AG20443 (cell line): ENCODE measurements around the gene ZNF654.
A peak's percentile ranks its signal among the peaks of the same experiment; 100 is the strongest.
"Not testable (repeated sequence)": the region's sequence is repeated elsewhere in the genome, so short reads cannot be mapped to it uniquely, and the experiment has no call there.

Experiments used
- DNase-seq: peaks from one replicate; pipeline ENCODE4 v3.0.0; 2012; ENCODE audit warnings: low spot score, mixed read lengths

The ZNF654 gene

GRCh38 chr3:88058581-88059379 is at the start of gene ZNF654, which contains the start of gene CGGBP1:
ZNF654 (plus strand) TSS chr3:88059255; CDS start chr3:88059320, 65 bp downstream.
CGGBP1 (minus strand) TSS chr3:88059005; CDS start chr3:88055976, 3,029 bp downstream.
- peak; percentile 97 for DNase-seq

- no peak for DNase-seq
Measured at GRCh38 chr3:88010810-88011209, 48.2 kb upstream of the ZNF654 start.

DNA sequence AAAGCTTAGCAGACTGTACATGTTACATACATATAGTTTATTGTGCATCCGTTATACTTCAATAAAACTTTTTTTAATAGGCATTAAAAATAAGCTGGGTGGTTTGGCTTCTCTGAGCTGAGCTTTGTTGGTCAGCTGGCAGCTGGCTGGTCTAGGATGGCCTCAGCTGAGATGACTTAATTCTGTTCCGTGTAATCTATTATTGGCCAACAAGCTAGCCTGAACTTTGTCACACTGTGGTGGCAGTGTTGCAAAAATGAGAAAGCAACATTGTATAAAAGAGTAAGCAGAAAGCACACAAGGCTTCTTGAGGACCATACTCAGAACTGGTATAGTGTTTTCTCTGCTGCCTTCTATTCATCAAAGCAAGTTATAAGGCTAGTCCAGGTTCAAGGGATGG is 45.5 kb upstream of the ZNF654 start:
- DNase-seq = no peak

DNA sequence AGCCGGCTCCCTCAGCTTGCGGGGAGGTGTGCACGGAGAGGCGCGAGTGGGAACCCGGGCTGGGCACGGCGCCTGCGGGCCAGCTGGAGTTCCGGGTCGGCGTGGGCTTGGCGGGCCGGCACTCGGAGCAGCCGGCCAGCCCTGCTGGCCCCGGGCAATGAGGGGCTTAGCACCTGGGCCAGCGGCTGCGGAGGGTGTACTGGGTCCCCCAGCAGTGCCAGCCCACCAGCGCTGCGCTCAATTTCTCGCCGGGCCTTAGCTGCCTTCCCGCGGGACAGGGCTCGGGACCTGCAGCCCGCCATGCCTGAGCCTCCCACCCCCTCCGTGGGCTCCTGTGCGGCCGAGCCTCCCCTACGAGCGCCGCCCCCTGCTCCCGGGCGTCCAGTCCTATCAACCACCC is 43.4 kb upstream of the ZNF654 start:
- not testable (repeated sequence) for DNase-seq

GRCh38 chr3:88019024-88019423 is 40.0 kb upstream of the ZNF654 start:
- no peak for DNase-seq

DNA sequence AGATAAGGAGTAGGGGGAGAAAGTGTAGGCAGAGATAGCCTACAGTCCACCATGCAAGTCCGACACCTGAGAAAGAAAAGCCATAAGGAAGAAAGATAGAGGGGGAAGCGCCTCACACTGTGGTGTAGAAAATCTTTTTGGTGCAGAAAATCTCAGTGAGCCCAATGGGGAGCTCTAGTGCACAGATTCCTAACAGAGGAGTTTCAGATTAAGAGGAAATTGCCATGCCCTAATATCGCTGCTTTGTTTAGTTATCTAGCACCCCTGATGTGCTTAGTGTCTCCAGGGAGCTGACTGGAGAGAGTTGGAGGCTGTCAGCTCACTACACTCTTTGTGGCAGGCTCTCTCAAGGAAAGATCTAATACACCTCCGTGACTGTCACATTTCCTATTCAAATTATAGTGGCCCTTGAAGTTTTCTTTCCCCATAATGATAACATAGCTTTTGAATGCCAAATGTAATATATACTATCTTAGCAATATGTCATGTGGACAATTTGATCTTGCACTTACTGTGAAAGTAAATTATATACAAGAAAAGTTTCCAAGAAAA is 34.0 kb upstream of the ZNF654 start:
- no peak for DNase-seq

DNA sequence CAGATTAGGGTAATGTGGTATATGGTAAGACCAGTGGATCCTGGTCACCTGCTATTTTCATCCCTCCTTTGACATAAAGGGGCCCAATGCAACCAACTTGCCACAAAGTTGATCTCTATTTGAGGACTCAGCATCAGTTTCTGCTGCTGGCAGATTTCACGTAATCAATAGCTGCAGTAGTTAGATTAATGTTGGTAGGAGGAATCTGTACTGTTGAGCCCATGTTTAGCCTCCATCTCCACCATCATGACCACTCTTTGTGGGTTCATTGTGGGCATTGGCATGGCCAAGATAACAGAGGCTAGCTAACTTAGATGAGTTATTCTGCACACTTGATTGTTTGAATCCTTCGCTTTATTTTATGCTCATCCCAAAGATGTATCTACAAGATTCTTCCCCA is 30.2 kb upstream of the ZNF654 start:
- no peak for DNase-seq

- no peak for DNase-seq
Measured at GRCh38 chr3:88030210-88030609, 28.8 kb upstream of the ZNF654 start.

DNA sequence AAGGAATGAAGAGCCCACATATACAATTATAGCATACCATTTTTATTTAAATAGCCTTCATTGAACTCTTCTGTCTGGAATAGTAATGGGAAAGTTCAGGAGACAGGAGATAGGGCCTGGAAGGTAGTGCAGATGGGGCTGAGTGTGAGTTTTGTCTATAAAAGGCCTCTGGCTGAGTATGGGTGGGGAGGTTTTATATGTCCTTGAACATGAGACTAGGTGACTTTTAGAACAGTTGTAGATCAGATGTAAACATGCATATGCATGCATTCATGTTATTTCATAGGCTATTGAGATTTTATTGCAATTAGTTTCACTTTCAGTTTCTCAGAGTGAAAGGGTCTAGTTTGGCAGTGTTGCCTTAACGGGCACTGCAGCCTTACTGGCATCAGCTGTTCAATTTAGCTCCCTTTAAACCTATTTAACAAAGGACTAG is 27.4 kb upstream of the ZNF654 start:
- DNase-seq = peak; percentile 39

- DNase-seq = no peak
Measured at GRCh38 chr3:88032245-88032644, 26.8 kb upstream of the ZNF654 start.

- no peak for DNase-seq
Measured at GRCh38 chr3:88033079-88033478, 26.0 kb upstream of the ZNF654 start.

- DNase-seq = no peak
Measured at GRCh38 chr3:88033808-88034207, 25.2 kb upstream of the ZNF654 start.

DNA sequence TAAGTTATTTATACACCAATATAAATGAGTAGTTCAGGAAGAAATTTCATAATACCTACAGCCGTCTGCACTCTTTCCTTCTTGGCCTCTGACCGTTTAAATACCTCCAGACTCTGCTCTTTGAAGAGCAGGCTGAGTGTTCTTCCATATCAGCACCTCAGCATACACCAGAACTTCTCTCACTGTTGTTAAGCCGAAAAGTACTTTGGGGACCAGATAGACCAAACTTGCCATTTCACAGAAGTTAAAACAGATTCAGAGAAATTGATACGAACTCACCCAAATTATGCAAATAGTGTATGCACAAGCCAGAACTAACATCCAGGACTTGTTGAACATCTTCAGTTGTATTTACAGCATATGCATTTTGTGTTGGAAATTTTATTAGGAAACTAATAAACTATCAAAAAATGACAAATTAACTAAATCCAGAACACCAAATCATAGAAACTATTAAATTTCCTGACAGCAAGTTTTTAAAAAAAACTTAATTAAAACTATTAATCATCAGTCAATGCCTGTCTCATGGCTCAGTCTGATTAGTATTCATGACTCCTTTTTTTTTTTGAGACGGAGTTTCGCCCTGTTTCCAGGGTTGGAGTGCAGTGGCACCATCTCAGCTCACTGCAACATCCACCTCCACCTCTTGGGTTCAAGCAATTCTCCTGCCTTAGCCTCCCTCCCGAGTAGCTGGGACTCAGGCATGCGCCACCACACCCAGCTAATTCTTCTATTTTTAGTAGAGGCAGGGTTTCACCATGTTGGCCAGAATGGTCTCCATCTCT is 24.4 kb upstream of the ZNF654 start:
- DNase-seq = no peak

GRCh38 chr3:88036221-88036620 is 22.8 kb upstream of the ZNF654 start:
- DNase-seq = no peak

- DNase-seq = peak; percentile 33
Measured at GRCh38 chr3:88038566-88038965, 20.5 kb upstream of the ZNF654 start.

DNA sequence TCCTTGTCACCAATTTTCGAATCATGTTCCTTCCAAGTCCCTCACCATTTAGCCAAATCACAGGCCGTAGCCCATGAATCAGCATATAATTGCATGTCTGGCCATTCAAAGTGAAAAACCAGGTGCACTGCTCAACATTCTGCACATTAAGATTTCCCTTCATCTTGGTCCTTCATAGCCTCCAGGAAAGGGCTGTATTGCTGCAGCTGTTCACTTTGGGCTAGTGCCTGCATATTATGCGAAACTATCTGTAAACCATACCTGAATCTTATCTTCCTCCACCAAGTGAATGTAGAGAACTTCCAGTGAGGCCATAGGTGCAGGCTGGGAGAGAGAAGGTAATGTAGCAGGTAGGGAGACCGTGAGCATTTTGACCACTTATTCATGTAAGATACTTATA is 18.5 kb upstream of the ZNF654 start:
- DNase-seq = no peak

GRCh38 chr3:88041005-88041404 is 18.1 kb upstream of the ZNF654 start:
- DNase-seq = no peak

DNA sequence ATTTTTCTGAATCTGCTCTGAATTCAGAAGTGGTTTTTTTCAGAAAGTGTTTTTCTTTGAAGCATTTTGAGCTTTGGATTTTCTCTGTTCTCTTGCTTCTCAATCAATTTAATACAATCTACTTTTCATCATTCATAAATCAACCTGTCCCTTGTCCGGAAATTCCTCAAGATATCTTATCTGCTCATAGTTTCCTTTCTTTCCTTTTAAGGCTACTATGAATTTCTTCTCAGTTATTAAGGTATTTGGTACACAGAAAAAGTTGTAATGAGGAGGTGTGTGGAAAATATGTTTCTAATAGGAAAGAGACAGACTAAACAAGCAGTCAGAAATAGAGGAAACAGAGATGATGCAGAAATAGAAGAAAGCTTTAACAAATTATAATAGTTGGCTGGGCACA is 14.6 kb upstream of the ZNF654 start:
- no peak for DNase-seq

DNA sequence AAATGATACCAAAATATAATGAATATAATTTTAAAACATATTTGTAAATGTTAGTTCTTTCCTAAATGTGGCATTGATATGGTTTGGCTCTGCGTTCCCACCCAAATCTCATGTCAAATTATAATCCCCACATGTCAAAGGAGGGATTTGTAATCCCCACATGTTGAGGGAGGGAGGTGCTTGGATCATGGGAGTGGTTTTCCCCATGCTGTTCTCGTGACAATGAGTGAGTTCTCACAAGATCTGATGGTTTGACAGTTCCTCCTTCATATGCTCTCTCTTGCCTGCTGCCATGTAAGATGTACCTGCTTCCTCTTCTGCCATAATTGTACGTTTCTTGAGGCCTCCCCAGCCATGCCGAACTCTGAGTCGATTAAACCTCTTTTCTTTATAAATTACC is 12.3 kb upstream of the ZNF654 start:
- no peak for DNase-seq

GRCh38 chr3:88057630-88058305 is 1.3 kb upstream of the ZNF654 start:
- no peak for DNase-seq

DNA sequence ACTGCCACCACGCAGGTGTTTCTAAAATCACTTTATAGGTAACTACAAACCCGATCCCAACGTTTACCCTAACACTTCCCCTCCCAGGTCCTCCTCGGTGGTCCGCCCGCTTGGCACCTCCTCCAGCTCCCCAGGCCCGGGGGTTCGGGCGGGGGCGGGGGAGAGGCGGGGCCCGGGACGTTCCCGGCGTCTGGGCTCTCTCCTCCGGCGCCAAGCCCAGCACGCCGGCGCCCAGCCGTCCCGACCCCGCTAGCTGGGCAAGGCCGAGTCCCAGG is 812 bp upstream of the ZNF654 start:
- DNase-seq = no peak

- DNase-seq = peak; percentile 17
Measured at GRCh38 chr3:88059380-88060170, 520 bp downstream of the ZNF654 start.
